Posterior vena cava (tissue), 2 donors: ENCODE measurements around the gene TBC1D8. TPM values are rescaled to one million over a fixed set of nuclear protein-coding genes. Genes with fewer than 3 reads are reported as not detected.

Experiments
- DNase-seq: peaks from one replicate; pipeline ENCODE4 v3.0.0-alpha.2; 2020; ENCODE audit warnings: low spot score
- intact Hi-C, 2 donors: fragments of 100-400 bp; cut with DNase I; formaldehyde crosslinking; loops; one replicate each; pipeline versions ENCODE4 v1.14.1 to v1.14.2; 2022 to 2023
- total RNA-seq, 2 donors: library from RNA; stranded (reverse); fragmentation: NEBNext Ultra II Directional; extraction: Animal tissue kit (Norgen Biotek cat#: 25700); gene quantifications; one replicate each; pipeline ENCODE4 v1.2.1, GENCODE V29; 2021
- donor health status: DM: yes; HTN: yes; CAD: no.
- donor health status: DM: yes; HTN: yes; CAD: no.

The TBC1D8 gene
- total RNA-seq, 2 donors from 2014 or later = 13.5 to 13.9 TPM

GRCh38 chr2:101119431-101119830, 31.8 kb downstream of the TBC1D8 start:
- peak; percentile 86 for DNase-seq
- intact Hi-C loops = no loop called here

GRCh38 chr2:101116841-101117552, 34.2 kb downstream of the TBC1D8 start:
- no peak for DNase-seq
- intact Hi-C loops = no loop called here

- intact Hi-C loops = no loop called here
- DNase-seq = no peak
These were observed 34.8 kb downstream of the TBC1D8 start for GRCh38 chr2:101116348-101116747.

GRCh38 chr2:101115664-101116063, 35.5 kb downstream of the TBC1D8 start:
- intact Hi-C loops = no loop called here
- no peak for DNase-seq

GRCh38 chr2:101114815-101115214, 36.4 kb downstream of the TBC1D8 start:
- no peak for DNase-seq
- intact Hi-C loops = no loop called here

- no peak for DNase-seq
- intact Hi-C loops = no loop called here
These were observed 36.9 kb downstream of the TBC1D8 start for GRCh38 chr2:101114268-101114783.

GRCh38 chr2:101113441-101114267, 37.5 kb downstream of the TBC1D8 start:
- intact Hi-C loops = no loop called here

GRCh38 chr2:101112772-101113157, 38.4 kb downstream of the TBC1D8 start:
- intact Hi-C loops = no loop called here
- DNase-seq = no peak

More at GRCh38 chr2:101113441-101114267, 37.5 kb downstream of the TBC1D8 start:
- no peak for DNase-seq

GRCh38 chr2:101111917-101112771, 39.0 kb downstream of the TBC1D8 start:
- intact Hi-C loops = no loop called here
- no peak for DNase-seq

GRCh38 chr2:101111262-101111838, 39.8 kb downstream of the TBC1D8 start:
- DNase-seq = no peak
- intact Hi-C loops = no loop called here

GRCh38 chr2:101109451-101110118, 41.6 kb downstream of the TBC1D8 start:
- intact Hi-C loops = no loop called here
- no peak for DNase-seq

- intact Hi-C loops = no loop called here
- no peak for DNase-seq
These were observed 42.8 kb downstream of the TBC1D8 start for GRCh38 chr2:101108357-101108756.

- no peak for DNase-seq
- intact Hi-C loops = no loop called here
These were observed 43.9 kb downstream of the TBC1D8 start for GRCh38 chr2:101107241-101107640.

GRCh38 chr2:101106453-101107181, 44.6 kb downstream of the TBC1D8 start:
- DNase-seq = no peak
- intact Hi-C loops = no loop called here

GRCh38 chr2:101105654-101106053, 45.5 kb downstream of the TBC1D8 start:
- intact Hi-C loops = no loop called here
- no peak for DNase-seq

GRCh38 chr2:101097638-101098037, 53.5 kb downstream of the TBC1D8 start:
- intact Hi-C loops = no loop called here
- DNase-seq = no peak

GRCh38 chr2:101096619-101097142, 54.5 kb downstream of the TBC1D8 start:
- intact Hi-C loops = no loop called here
- DNase-seq = no peak

- intact Hi-C loops = no loop called here
- DNase-seq = no peak
These were observed 56.8 kb downstream of the TBC1D8 start for GRCh38 chr2:101094351-101094750.
